Astrocyte (in vitro differentiated cells and primary cell): Measurements from ENCODE around the gene SRGN.

ENCODE experiments used
- EZH2 ChIP-seq: IDR thresholded peaks from 2 replicates; pipeline ENCODE4 v1.6.1; 2012; ENCODE audit warnings: mild to moderate bottlenecking, low read length, inconsistent platforms; ENCODE audit not compliant: insufficient read depth
- TF ChIP-seq, protein P1 (sequence below): IDR thresholded peaks from 2 replicates; pipeline ENCODE4 v1.5.1; 2011; ENCODE audit warnings: low read depth, mild to moderate bottlenecking, inconsistent platforms, low read length, moderate library complexity; ENCODE audit not compliant: insufficient read depth

GRCh38 chr10:69096045-69096444 is 8.1 kb downstream of the SRGN start:
- TF ChIP-seq, protein P1, sequence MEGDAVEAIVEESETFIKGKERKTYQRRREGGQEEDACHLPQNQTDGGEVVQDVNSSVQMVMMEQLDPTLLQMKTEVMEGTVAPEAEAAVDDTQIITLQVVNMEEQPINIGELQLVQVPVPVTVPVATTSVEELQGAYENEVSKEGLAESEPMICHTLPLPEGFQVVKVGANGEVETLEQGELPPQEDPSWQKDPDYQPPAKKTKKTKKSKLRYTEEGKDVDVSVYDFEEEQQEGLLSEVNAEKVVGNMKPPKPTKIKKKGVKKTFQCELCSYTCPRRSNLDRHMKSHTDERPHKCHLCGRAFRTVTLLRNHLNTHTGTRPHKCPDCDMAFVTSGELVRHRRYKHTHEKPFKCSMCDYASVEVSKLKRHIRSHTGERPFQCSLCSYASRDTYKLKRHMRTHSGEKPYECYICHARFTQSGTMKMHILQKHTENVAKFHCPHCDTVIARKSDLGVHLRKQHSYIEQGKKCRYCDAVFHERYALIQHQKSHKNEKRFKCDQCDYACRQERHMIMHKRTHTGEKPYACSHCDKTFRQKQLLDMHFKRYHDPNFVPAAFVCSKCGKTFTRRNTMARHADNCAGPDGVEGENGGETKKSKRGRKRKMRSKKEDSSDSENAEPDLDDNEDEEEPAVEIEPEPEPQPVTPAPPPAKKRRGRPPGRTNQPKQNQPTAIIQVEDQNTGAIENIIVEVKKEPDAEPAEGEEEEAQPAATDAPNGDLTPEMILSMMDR, result no peak
- TF ChIP-seq EZH2, result no peak
